ENCODE measurements around the gene DDX1.

DNA sequence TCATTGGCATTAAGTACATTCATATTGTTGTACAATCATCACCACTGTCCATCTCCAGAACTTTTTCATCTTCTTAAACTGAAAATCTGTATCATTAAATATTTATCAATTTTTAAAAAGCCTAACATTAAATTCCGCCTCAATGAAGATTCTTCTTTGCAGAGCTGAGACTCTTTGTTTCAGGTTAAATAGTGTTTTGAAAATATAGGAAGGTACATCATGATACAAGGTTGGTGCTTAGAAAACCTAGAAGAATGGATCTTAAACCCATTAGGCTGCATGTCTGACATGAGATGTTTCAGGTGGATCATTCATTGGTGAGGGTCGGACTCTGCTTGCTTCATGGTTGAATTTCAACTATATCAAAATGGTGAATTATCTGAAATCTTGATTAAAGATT is 30.5 kb downstream of the DDX1 start:
- TF ChIP-seq CTCF (IDR thresholded peaks at IDR 0.05) (no peak), POLR2A (IDR thresholded peaks at IDR 0.05) (no peak)
